Measurements from ENCODE around the gene IDI2.

The IDI2 gene

GRCh38 chr10:983971-984655, 41.5 kb downstream of the IDI2 start:
- H4K20me1 ChIP-seq (ENCODE audit: insufficient read depth, low read length) = no peaks in the 10 kb centered on the region
- no peak overlapping the region for H3K9ac ChIP-seq (ENCODE audit: low read length)
- H3K9me3 ChIP-seq (ENCODE audit: low read length) = peaks cover 15% of the 10 kb centered on the region
- H2AFZ ChIP-seq (ENCODE audit: low read length) = no peak overlapping the region
- no peak overlapping the region for H3K27ac ChIP-seq (ENCODE audit: low read depth, low read length, poor library complexity, severe bottlenecking)
- H3K9me2 ChIP-seq (ENCODE audit: low read depth, low read length) = no peaks in the 10 kb centered on the region
- no peaks in the 10 kb centered on the region for H3K27me3 ChIP-seq (ENCODE audit: insufficient read depth, low read length)
- H3K4me2 ChIP-seq (ENCODE audit: low read length) = no peak overlapping the region
- H3K36me3 ChIP-seq (ENCODE audit: insufficient read depth, low read length) = peaks cover 8% of the 10 kb centered on the region; the same call in 1 of the 2 replicates
- peaks cover 9% of the 10 kb centered on the region for H3K79me2 ChIP-seq (ENCODE audit: insufficient read depth, low read length)
- H3K4me1 ChIP-seq (ENCODE audit: insufficient read depth, low read length, severe bottlenecking) = peaks cover 14% of the 10 kb centered on the region
- no peak for TF ChIP-seq CTCF (IDR thresholded peaks at IDR 0.05; ENCODE audit: low read length)
- no peak for TF ChIP-seq EZH2 (IDR thresholded peaks at IDR 0.05; ENCODE audit: borderline replicate concordance, low read length)
- no peaks in the 10 kb centered on the region for H3F3A ChIP-seq (ENCODE audit: insufficient read depth, low read length)
- H3K4me3 ChIP-seq (ENCODE audit: low read depth, low read length, poor library complexity, severe bottlenecking) = no peak overlapping the region

GRCh38 chr10:983401-983800, 42.3 kb downstream of the IDI2 start:
- TF ChIP-seq CTCF (IDR thresholded peaks at IDR 0.05; ENCODE audit: low read length) (no peak), EZH2 (IDR thresholded peaks at IDR 0.05; ENCODE audit: borderline replicate concordance, low read length) (no peak)
- H3K79me2 ChIP-seq (ENCODE audit: insufficient read depth, low read length) = peaks cover 1% of the 10 kb centered on the region; the same call in 1 of the 2 replicates
- H3K27ac ChIP-seq (ENCODE audit: low read depth, low read length, poor library complexity, severe bottlenecking) = no peak overlapping the region
- no peaks in the 10 kb centered on the region for H4K20me1 ChIP-seq (ENCODE audit: insufficient read depth, low read length)
- peaks cover 13% of the 10 kb centered on the region for H3K4me1 ChIP-seq (ENCODE audit: insufficient read depth, low read length, severe bottlenecking)
- no peak overlapping the region for H2AFZ ChIP-seq (ENCODE audit: low read length)
- peaks cover 19% of the 10 kb centered on the region for H3K9me3 ChIP-seq (ENCODE audit: low read length)
- H3K27me3 ChIP-seq (ENCODE audit: insufficient read depth, low read length) = no peaks in the 10 kb centered on the region
- H3K4me3 ChIP-seq (ENCODE audit: low read depth, low read length, poor library complexity, severe bottlenecking) = no peak overlapping the region
- H3F3A ChIP-seq (ENCODE audit: insufficient read depth, low read length) = no peaks in the 10 kb centered on the region
- H3K36me3 ChIP-seq (ENCODE audit: insufficient read depth, low read length) = peaks cover 8% of the 10 kb centered on the region; the same call in 1 of the 2 replicates
- no peaks in the 10 kb centered on the region for H3K9me2 ChIP-seq (ENCODE audit: low read depth, low read length)
- H3K9ac ChIP-seq (ENCODE audit: low read length) = no peak overlapping the region
- no peak overlapping the region for H3K4me2 ChIP-seq (ENCODE audit: low read length)

- Histone ChIP-seq H2AFZ (ENCODE audit: low read length) (no peak overlapping the region), H3K4me2 (ENCODE audit: low read length) (no peak overlapping the region), H4K20me1 (ENCODE audit: insufficient read depth, low read length) (no peaks in the 10 kb centered on the region), H3K27me3 (ENCODE audit: insufficient read depth, low read length) (no peaks in the 10 kb centered on the region), H3F3A (ENCODE audit: insufficient read depth, low read length) (no peaks in the 10 kb centered on the region), H3K9me2 (ENCODE audit: low read depth, low read length) (no peaks in the 10 kb centered on the region), H3K36me3 (ENCODE audit: insufficient read depth, low read length) (peaks cover 8% of the 10 kb centered on the region; the same call in 1 of the 2 replicates), H3K4me3 (ENCODE audit: low read depth, low read length, poor library complexity, severe bottlenecking) (no peak overlapping the region), H3K27ac (ENCODE audit: low read depth, low read length, poor library complexity, severe bottlenecking) (no peak overlapping the region), H3K79me2 (ENCODE audit: insufficient read depth, low read length) (no peaks in the 10 kb centered on the region), H3K4me1 (ENCODE audit: insufficient read depth, low read length, severe bottlenecking) (no peaks in the 10 kb centered on the region), H3K9ac (ENCODE audit: low read length) (no peak overlapping the region), H3K9me3 (ENCODE audit: low read length) (peaks cover 19% of the 10 kb centered on the region)
- TF ChIP-seq EZH2 (IDR thresholded peaks at IDR 0.05; ENCODE audit: borderline replicate concordance, low read length) = no peak
- no peak for TF ChIP-seq CTCF (IDR thresholded peaks at IDR 0.05; ENCODE audit: low read length)
Measured at GRCh38 chr10:980468-981093, 45.1 kb downstream of the IDI2 start.
